CD14-positive monocyte (primary cell): ENCODE data around the gene TPK1. TPM values are rescaled to one million over a fixed set of nuclear protein-coding genes. Genes with fewer than 3 reads are reported as not detected.

ENCODE experiments used
- DNase-seq, 3 donors: peaks; one replicate each; pipeline ENCODE4 v3.0.0-alpha.2; 2011 to 2022
- H2AFZ ChIP-seq: 2 replicates; pipeline ENCODE4 v1.6.0; 2012; ENCODE audit warnings: mild to moderate bottlenecking, low read depth, low read length, inconsistent platforms; ENCODE audit not compliant: insufficient read depth, poor library complexity, severe bottlenecking
- H3K27ac ChIP-seq, 2 donors: 1 replicate in 1 of 2; 2 replicates in 1 of 2; pipeline ENCODE4 v1.5.1; 2012 to 2013; ENCODE audit warnings: low read length in 2 of 2, control low read depth in 1 of 2, inconsistent platforms in 1 of 2, low read depth in 1 of 2, mild to moderate bottlenecking in 1 of 2
- H3K27me3 ChIP-seq, 2 donors: one replicate each; pipeline versions ENCODE4 v1.6.0 to v1.6.1; 2011 to 2013; ENCODE audit warnings: low read length in 2 of 2; ENCODE audit not compliant: control insufficient read depth in 2 of 2, insufficient read depth in 2 of 2
- H3K36me3 ChIP-seq, 2 donors: replicated peaks in 1 of 2; 1 replicate in 1 of 2; 2 replicates in 1 of 2; pipeline versions ENCODE4 v1.5.1 to v1.6.1; 2012 to 2013; ENCODE audit warnings: low read length in 2 of 2, control low read depth in 1 of 2, inconsistent platforms in 1 of 2, mild to moderate bottlenecking in 1 of 2; ENCODE audit not compliant: insufficient read depth in 2 of 2, control insufficient read depth in 1 of 2
- H3K4me1 ChIP-seq, 2 donors: 1 replicate in 1 of 2; 2 replicates in 1 of 2; pipeline versions ENCODE4 v1.5.1 to v1.6.1; 2012 to 2013; ENCODE audit warnings: low read length in 2 of 2, control low read depth in 1 of 2, inconsistent platforms in 1 of 2, mild to moderate bottlenecking in 1 of 2, moderate library complexity in 1 of 2; ENCODE audit not compliant: insufficient read depth in 2 of 2, control insufficient read depth in 1 of 2
- H3K4me2 ChIP-seq: replicated peaks from 2 replicates; pipeline ENCODE3; 2012; ENCODE audit warnings: low read length, moderate library complexity, mild to moderate bottlenecking; ENCODE audit not compliant: poor library complexity, severe bottlenecking; ENCODE audit errors: extremely low read depth
- H3K4me3 ChIP-seq, 3 experiments: fragments of 200-600 bp in 1 of 3; sonication (generic) in 1 of 3; replicated peaks in 1 of 3; 1 replicate in 2 of 3; 2 replicates in 1 of 3; pipeline ENCODE4 v1.5.1; 2011 to 2013; ENCODE audit warnings: low read length in 3 of 3, mild to moderate bottlenecking in 3 of 3, control low read depth in 2 of 3, low read depth in 2 of 3, inconsistent platforms in 1 of 3, moderate library complexity in 1 of 3
- H3K79me2 ChIP-seq: 2 replicates; pipeline ENCODE4 v1.6.0; 2012; ENCODE audit warnings: mild to moderate bottlenecking, control low read depth, inconsistent platforms, low read length, moderate library complexity; ENCODE audit not compliant: insufficient read depth
- H3K9ac ChIP-seq: 2 replicates; pipeline ENCODE4 v1.6.0; 2017; ENCODE audit warnings: low read length, mild to moderate bottlenecking; ENCODE audit not compliant: insufficient read depth, poor library complexity, severe bottlenecking
- H3K9me3 ChIP-seq, 2 donors: replicated peaks in 1 of 2; 1 replicate in 1 of 2; 2 replicates in 1 of 2; pipeline versions ENCODE4 v1.5.1 to v1.6.1; 2012 to 2013; ENCODE audit warnings: low read length in 2 of 2, control low read depth in 1 of 2; ENCODE audit not compliant: control insufficient read depth in 1 of 2, insufficient read depth in 1 of 2
- H4K20me1 ChIP-seq: 2 replicates; pipeline ENCODE4 v1.6.0; 2012; ENCODE audit warnings: mild to moderate bottlenecking, low read length, control low read depth, moderate library complexity; ENCODE audit not compliant: insufficient read depth
- H3K27ac Mint-ChIP-seq, 7 donors: one replicate each; pipeline ENCODE4 v1.8.0; 2020; ENCODE audit warnings: mild to moderate bottlenecking in 7 of 7, mixed read lengths in 7 of 7, moderate library complexity in 6 of 7, inconsistent platforms in 2 of 7
- H3K27me3 Mint-ChIP-seq, 3 donors: one replicate each; pipeline ENCODE4 v1.8.0; 2021 to 2022; ENCODE audit warnings: low read depth in 3 of 3, mild to moderate bottlenecking in 3 of 3, mixed read lengths in 3 of 3, moderate library complexity in 3 of 3, inconsistent platforms in 1 of 3
- H3K36me3 Mint-ChIP-seq, 2 donors: one replicate each; pipeline ENCODE4 v1.8.0; 2020; ENCODE audit warnings: mixed read lengths in 2 of 2, inconsistent platforms in 1 of 2, mild to moderate bottlenecking in 1 of 2
- H3K4me1 Mint-ChIP-seq: one replicate; pipeline ENCODE4 v1.8.0; 2020; ENCODE audit warnings: mild to moderate bottlenecking, mixed read lengths
- H3K4me3 Mint-ChIP-seq, 2 donors: one replicate each; pipeline ENCODE4 v1.8.0; 2020; ENCODE audit warnings: mild to moderate bottlenecking in 2 of 2, mixed read lengths in 2 of 2, moderate library complexity in 1 of 2
- H3K9me3 Mint-ChIP-seq, 7 donors: one replicate each; pipeline ENCODE4 v1.8.0; 2020 to 2022; ENCODE audit warnings: mixed read lengths in 7 of 7, mild to moderate bottlenecking in 6 of 7, moderate library complexity in 6 of 7, inconsistent platforms in 2 of 7
- WGBS: methylation state at CpG from one replicate; pipeline ENCODE4 v1.1.5; 2013; ENCODE audit warnings: missing lambda C conversion rate; ENCODE audit not compliant: insufficient coverage; 5-methylcytosine and 5-hydroxymethylcytosine counted together
- intact Hi-C, 2 donors: fragments of 100-400 bp; cut with micrococcal nuclease; formaldehyde crosslinking; loops; one replicate each; pipeline versions ENCODE4 v1.15.0 to v1.15.1; 2023
- polyA plus RNA-seq, 3 donors: library from polyadenylated mRNA; depleted of rRNA in 1 of 3; unstranded in 2 of 3; stranded (reverse) in 1 of 3; fragments of 300-500 nt in 2 of 3; fragments of >200 nt in 1 of 3; fragmentation: Illumina TruSeq in 2 of 3; gene quantifications; 1 replicate in 2 of 3; 2 replicates in 1 of 3; pipeline ENCODE4 v1.2.3, GENCODE V29; 2012 to 2021
- TF ChIP-seq, protein P1 (sequence below): fragments of 200-600 bp; IDR thresholded peaks from one replicate; pipeline ENCODE4 v1.8.0; 2022; ENCODE audit warnings: antibody characterized with exemption, mild to moderate bottlenecking

Gene TPK1
- polyA plus RNA-seq, 3 donors, result 18.9 to 33.8 (median 33.1) TPM

DNA sequence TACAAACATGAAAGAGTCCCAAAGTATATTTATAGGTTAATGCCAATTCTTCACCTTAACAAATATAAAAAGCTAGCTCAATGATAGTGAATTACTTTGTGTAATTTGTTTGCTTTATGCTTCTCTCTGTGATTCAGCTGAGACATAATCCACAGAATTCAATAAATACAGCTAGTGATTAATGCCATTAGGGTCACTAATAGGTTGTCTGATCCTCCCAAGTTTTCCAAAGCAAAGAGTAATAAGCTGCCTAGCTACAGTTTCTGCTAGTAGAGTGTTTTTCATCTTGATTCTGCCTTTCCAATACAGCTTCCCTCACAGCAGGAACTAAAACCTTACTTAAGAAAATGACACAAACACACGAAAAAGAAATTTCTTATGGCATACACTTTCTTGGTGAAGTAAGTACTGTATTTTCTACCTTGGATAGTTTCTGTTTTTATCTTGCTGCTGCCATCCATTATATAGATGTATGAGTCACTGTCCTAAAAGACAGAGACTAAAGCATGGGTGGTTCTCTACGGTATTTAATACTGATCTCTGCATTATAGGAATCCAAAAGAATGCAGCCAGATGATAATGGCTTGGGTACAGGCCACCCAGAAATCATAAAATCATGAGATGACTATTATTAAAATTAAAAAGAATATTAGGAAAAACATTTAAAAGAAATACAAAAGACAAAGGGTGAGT, 170.0 kb downstream of the TPK1 start:
- H3K27ac ChIP-seq, result no peak overlapping the region
- WGBS, result no CpG with 5 or more reads among the region's 2 CpGs
- H3K36me3 Mint-ChIP-seq, result peaks cover 4 to 6% of the 10 kb centered on the region in 2 donors
- H3K27me3 Mint-ChIP-seq, result no peaks in the 10 kb centered on the region
- no peak overlapping the region for H3K4me2 ChIP-seq
- H3K4me1 Mint-ChIP-seq, result no peaks in the 10 kb centered on the region
- no peaks in the 10 kb centered on the region for H4K20me1 ChIP-seq
- H3K4me3 Mint-ChIP-seq, result no peak overlapping the region
- no peak for DNase-seq
- no peak overlapping the region for H3K27ac Mint-ChIP-seq
- no peak overlapping the region for H3K4me3 ChIP-seq
- no peaks in the 10 kb centered on the region for H3K36me3 ChIP-seq
- no peaks in the 10 kb centered on the region for H3K9me3 ChIP-seq
- intact Hi-C loops, result no loop called here
- H3K79me2 ChIP-seq, result no peaks in the 10 kb centered on the region
- H3K4me1 ChIP-seq, result no peaks in the 10 kb centered on the region
- no peak overlapping the region for H3K9ac ChIP-seq
- no peak overlapping the region for H2AFZ ChIP-seq
- TF ChIP-seq, protein P1, sequence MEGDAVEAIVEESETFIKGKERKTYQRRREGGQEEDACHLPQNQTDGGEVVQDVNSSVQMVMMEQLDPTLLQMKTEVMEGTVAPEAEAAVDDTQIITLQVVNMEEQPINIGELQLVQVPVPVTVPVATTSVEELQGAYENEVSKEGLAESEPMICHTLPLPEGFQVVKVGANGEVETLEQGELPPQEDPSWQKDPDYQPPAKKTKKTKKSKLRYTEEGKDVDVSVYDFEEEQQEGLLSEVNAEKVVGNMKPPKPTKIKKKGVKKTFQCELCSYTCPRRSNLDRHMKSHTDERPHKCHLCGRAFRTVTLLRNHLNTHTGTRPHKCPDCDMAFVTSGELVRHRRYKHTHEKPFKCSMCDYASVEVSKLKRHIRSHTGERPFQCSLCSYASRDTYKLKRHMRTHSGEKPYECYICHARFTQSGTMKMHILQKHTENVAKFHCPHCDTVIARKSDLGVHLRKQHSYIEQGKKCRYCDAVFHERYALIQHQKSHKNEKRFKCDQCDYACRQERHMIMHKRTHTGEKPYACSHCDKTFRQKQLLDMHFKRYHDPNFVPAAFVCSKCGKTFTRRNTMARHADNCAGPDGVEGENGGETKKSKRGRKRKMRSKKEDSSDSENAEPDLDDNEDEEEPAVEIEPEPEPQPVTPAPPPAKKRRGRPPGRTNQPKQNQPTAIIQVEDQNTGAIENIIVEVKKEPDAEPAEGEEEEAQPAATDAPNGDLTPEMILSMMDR, result no peak
- no peaks in the 10 kb centered on the region for H3K27me3 ChIP-seq
- peaks cover 0 to 6% (median 0%) of the 10 kb centered on the region in 7 donors for H3K9me3 Mint-ChIP-seq

DNA sequence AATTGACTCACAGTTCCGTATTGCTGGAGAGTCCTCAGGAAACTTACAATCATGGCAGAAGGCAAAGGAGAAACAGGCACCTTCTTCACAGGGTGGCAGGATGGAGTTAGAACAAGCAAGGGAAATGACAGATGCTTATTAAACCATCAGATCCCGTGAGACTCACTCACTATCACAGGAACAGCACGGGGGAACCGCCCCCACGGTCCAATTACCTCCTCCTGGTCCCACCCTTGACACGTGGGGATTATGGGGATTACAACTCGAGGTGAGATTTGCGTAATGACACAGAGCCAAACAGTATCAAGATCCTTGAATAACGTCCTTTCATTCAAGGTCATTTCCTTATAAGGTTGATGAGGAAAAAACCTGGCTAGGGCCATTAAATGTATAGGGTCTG, 176.6 kb downstream of the TPK1 start:
- Histone ChIP-seq H3K4me2 (no peak overlapping the region), H3K27ac (no peak overlapping the region), H4K20me1 (no peaks in the 10 kb centered on the region), H3K36me3 (no peaks in the 10 kb centered on the region), H3K27me3 (no peaks in the 10 kb centered on the region), H2AFZ (no peak overlapping the region), H3K9ac (no peak overlapping the region), H3K4me1 (no peaks in the 10 kb centered on the region), H3K4me3 (no peak overlapping the region), H3K9me3 (no peaks in the 10 kb centered on the region), H3K79me2 (no peaks in the 10 kb centered on the region)
- Mint-ChIP-seq H3K4me3 (no peak overlapping the region), H3K27ac (no peak overlapping the region), H3K9me3 (no peaks in the 10 kb centered on the region), H3K27me3 (peaks cover 0 to 3% (median 0%) of the 10 kb centered on the region in 3 donors), H3K36me3 (peaks cover 4 to 6% of the 10 kb centered on the region in 2 donors), H3K4me1 (no peaks in the 10 kb centered on the region)
- WGBS, result 80% methylated on average over 1 of the region's 9 CpGs
- DNase-seq, result no peak
- TF ChIP-seq, protein P1, result no peak
- intact Hi-C loops, result no loop called here
